ENCODE measurements around the gene GRIK4.

Gene GRIK4

DNA sequence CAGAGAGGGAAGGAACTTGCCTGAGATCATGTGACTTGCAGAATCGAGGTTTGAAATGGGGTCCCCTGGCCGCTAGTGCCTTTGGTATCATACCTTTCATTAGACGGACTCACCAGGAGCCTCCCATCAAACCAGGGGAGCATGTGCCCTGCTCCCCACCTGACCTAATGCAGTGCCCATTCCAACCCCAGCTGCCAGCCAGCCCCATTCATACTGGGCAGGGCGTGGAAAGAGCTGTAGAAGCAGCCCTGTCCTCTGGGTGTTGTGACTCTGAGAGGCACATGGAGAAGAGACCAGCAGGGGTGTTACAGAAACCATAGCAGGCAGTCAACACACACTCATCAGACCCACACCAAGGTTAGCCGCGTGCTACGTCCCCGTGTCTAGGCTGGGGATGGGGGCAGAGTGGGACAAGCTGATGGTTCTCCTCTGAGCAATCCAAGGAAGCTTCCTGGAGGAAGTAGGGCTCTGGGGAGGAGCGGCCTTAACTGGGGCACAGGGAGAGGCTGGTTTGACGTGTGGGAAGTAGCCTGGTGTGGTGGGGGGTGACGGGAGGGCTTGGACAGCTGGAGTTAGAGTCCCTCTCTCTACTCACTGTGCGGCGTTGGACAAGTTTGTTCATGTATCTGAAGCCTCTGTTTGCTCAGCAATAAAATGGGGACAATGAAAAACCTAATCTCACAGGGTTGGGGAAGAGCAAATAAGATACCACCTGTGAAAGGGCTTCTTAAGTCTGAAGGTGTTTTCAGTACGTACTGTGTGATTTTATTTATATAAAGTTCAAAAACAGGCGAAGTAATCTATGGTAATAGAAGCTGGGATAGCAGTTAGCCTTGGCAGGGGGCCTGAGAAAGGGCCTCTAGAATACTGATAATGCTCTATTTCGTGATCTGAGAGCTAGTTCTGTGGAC is 14.0 kb downstream of the GRIK4 start:
- DNase-seq (ENCODE audit: low spot score) = no peak

DNA sequence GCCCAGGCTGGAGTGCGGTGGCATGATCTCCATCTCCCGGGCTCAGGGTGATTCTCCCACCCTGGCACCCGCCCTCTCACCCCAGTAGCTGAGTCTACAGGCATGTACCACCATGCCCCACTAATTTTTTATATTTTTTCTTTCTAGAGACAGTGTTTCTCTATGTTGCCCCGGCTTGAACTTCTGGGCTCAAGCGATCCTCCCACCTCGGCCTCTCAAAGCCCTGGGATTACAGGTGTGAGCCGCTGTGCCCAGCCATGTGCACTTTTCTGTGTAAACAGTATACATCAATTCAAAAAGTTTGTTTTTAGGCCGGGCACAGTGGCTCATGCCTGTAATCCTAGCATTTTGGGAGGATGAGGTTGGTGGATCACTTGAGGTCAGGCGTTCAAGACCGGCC is 14.7 kb downstream of the GRIK4 start:
- DNase-seq (ENCODE audit: low spot score) = no peak

GRCh38 chr11:120527111-120527761 is 15.7 kb downstream of the GRIK4 start:
- no peak for DNase-seq (ENCODE audit: low spot score)

- DNase-seq (ENCODE audit: low spot score) = no peak
Measured at GRCh38 chr11:120528749-120529148, 17.2 kb downstream of the GRIK4 start.

DNA sequence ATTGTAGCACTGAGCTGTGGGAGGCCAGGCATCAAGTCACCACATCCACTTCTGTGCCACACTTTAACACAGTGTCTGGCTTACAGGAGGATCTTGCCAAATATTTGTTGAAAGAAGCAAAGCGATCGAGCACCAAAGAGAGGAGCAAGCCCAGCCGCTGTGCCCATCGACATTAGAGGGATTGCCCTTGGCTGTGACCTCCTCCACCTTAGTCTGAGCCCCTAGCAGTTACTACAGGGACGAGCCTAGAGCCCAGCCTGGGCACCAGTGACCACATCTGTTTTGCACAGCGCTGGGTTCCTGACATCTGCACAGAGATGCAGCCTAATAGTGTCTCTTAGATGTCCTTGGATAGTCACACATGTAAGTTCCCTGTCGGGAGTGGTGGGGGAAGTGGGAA is 17.7 kb downstream of the GRIK4 start:
- no peak for DNase-seq (ENCODE audit: low spot score)

GRCh38 chr11:120529911-120530310 is 18.4 kb downstream of the GRIK4 start:
- DNase-seq (ENCODE audit: low spot score) = no peak

- DNase-seq (ENCODE audit: low spot score) = no peak
Measured at GRCh38 chr11:120532082-120532831, 20.7 kb downstream of the GRIK4 start.

DNA sequence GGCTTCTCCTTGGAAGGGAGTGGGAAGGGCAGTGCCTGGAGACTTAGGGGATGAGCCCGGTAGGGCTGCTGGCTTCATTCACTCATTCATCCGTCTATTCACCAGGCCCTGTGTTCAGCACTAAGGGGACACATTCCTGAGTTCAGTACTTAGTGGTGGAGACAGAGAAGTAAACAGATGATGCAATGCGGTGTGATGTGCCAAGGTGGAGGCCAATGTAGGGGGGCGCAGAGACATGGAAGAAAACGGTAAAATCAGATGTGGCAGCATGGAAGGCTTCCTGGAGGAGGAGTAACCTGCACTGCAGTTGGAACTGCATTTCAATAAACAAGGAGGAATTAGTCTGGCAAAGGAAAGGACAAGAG is 21.3 kb downstream of the GRIK4 start:
- no peak for DNase-seq (ENCODE audit: low spot score)

DNA sequence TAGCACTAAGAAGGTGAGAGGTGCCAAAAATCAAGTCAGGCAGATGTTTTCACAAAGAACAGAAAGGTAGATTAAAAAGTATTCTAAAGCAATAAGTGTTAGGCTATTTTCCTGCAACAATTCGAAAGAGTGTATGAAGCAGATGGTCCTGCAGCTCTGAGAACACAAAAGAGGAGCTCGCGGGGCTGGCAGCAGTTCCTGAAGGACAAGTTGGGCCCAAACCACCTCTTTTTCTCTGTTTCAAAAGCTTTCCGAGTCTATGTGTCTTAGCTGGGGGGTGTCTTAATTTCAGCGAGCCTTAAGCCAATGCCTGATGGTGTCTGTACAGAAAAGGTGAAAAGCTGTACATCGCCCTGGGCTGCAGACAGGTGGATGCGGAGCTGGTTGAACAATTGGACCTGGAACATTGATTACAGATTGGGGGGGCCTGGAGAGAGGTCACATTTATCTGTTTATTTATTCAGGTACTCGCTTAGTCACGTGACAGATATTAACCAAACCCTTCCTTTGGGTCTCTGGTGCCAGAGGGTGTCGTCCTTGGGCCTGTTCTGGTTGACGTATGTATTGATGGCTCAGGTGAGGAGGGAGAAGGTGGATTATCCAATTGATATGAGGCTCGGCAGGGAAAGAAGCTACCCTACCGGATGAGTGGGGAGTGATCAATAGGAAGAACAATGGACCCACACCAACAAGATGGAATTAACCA is 24.7 kb downstream of the GRIK4 start:
- DNase-seq (ENCODE audit: low spot score) = no peak

DNA sequence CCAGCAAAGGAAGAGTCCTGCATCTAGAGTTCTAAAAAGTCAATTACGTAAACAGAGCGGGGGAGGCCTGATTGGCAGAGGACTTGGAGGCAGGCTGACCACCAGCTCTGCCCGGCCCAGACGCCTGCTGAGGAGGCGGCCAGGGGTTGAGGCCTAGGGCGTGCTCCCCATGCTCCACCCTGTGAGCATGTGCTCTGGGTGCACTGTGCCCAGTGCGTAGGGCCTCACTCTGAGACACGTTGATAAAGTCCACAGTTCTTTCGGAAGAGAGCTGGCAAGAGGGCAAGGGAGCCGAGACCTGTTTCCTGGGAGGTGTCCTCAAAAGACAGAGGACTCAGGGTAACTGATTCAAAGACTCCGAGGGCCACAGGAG is 25.2 kb downstream of the GRIK4 start:
- DNase-seq (ENCODE audit: low spot score) = no peak

DNA sequence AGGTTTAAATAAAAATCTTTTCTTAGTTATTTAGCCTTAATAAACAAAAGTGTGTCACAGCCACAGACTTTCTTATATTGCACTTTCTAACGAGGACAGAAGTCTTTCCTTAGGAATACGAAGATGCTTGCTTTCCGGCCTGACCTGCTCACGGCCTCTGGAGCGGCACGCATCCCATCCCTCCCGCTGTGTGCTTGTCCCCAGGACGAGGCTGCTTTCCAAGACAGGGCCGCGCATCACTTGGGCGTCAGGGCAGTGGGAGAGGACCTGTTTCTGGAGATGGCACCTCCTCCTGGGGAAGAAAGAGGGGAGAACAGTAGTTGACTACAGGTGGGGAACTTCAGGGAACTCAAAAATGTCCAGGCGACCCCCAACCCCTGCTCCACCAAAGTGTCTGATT is 26.4 kb downstream of the GRIK4 start:
- no peak for DNase-seq (ENCODE audit: low spot score)

- DNase-seq (ENCODE audit: low spot score) = no peak
Measured at GRCh38 chr11:120538707-120539106, 27.2 kb downstream of the GRIK4 start.

DNA sequence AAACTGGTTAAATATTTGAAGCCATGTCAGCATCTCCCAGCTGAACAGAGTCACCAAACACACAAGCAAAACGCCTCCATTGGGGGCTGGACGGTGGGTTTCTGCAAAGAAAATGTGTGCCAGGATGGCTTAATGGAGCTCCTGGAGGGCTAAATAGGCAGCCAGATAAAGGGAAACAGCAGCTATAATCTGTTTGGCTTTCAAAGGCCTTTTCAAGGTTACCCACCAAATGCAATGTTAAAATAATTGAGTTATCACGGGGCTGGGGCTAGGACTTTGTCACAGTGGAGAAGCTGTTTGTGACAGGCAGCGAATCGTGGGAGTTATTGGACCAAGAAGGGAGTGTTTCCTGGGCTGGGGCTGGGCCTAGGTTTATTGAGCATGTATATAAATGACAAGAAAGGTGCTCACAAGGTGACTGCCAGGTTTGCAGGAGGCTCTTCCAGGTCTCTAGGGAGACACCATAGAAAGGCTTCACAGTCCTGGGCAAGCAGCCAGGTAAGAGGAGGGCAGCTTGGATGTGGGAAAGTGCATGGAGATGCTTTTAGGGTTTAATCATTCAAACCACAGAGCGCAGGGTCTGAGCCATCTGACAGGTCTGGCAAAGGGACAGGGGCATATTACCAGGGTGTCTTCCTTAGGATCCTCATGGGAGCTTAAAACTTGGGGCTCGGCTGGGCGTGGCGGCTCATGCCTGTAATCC is 28.3 kb downstream of the GRIK4 start:
- no peak for DNase-seq (ENCODE audit: low spot score)

- no peak for DNase-seq (ENCODE audit: low spot score)
Measured at GRCh38 chr11:120540744-120541465, 29.4 kb downstream of the GRIK4 start.

- DNase-seq (ENCODE audit: low spot score) = no peak
Measured at GRCh38 chr11:120543521-120544215, 32.1 kb downstream of the GRIK4 start.

- no peak for DNase-seq (ENCODE audit: low spot score)
Measured at GRCh38 chr11:120545813-120546212, 34.3 kb downstream of the GRIK4 start.

- no peak for DNase-seq (ENCODE audit: low spot score)
Measured at GRCh38 chr11:120546312-120547205, 35.0 kb downstream of the GRIK4 start.

GRCh38 chr11:120547316-120547715 is 35.8 kb downstream of the GRIK4 start:
- DNase-seq (ENCODE audit: low spot score) = no peak
